Activated effector memory CD4-positive, alpha-beta T cell treated with anti-CD3 and anti-CD28 coated beads, Interleukin-2, amount 50 U/mL, for 16 hours (primary cell): ENCODE results near the gene FCHSD2.
A peak's percentile ranks its signal among the peaks of the same experiment; 100 is the strongest.
"Not testable (repeated sequence)": the region's sequence is repeated elsewhere in the genome, so short reads cannot be mapped to it uniquely, and the experiment has no call there.

ENCODE experiments used
- DNase-seq: peaks from one replicate; pipeline ENCODE4 v3.0.0-alpha.2; 2020

The FCHSD2 gene

GRCh38 chr11:73147771-73148681 lies 5.9 kb upstream of the FCHSD2 start:
- no peak for DNase-seq

GRCh38 chr11:73145986-73146575 lies 4.0 kb upstream of the FCHSD2 start:
- peak; percentile 25 for DNase-seq

- DNase-seq, result peak; percentile 65
Observed at GRCh38 chr11:73143126-73143838, 1.2 kb upstream of the FCHSD2 start.

- peak; percentile 79 for DNase-seq
Observed at GRCh38 chr11:73141309-73142127, 600 bp downstream of the FCHSD2 start.

GRCh38 chr11:73141031-73141308 lies 1.1 kb downstream of the FCHSD2 start:
- DNase-seq, result peak; percentile 71

GRCh38 chr11:73140213-73141030 lies 1.7 kb downstream of the FCHSD2 start:
- DNase-seq, result peak; percentile 65

- no peak for DNase-seq
Observed at GRCh38 chr11:73139476-73140198, 2.5 kb downstream of the FCHSD2 start.

- no peak for DNase-seq
Observed at GRCh38 chr11:73137944-73138274, 4.2 kb downstream of the FCHSD2 start.

GRCh38 chr11:73137262-73137943 lies 4.7 kb downstream of the FCHSD2 start:
- no peak for DNase-seq

GRCh38 chr11:73136722-73137121 lies 5.4 kb downstream of the FCHSD2 start:
- DNase-seq, result not testable (repeated sequence)

GRCh38 chr11:73135346-73136284 lies 6.5 kb downstream of the FCHSD2 start:
- no peak for DNase-seq

GRCh38 chr11:73132349-73132748 lies 9.8 kb downstream of the FCHSD2 start:
- DNase-seq, result not testable (repeated sequence)

GRCh38 chr11:73130181-73130580 lies 11.9 kb downstream of the FCHSD2 start:
- DNase-seq, result no peak

- DNase-seq, result no peak
Observed at GRCh38 chr11:73129198-73129597, 12.9 kb downstream of the FCHSD2 start.

GRCh38 chr11:73126804-73127480 lies 15.2 kb downstream of the FCHSD2 start:
- DNase-seq, result no peak

GRCh38 chr11:73124800-73125199 lies 17.3 kb downstream of the FCHSD2 start:
- no peak for DNase-seq

GRCh38 chr11:73123892-73124291 lies 18.2 kb downstream of the FCHSD2 start:
- DNase-seq, result not testable (repeated sequence)

GRCh38 chr11:73121692-73122091 lies 20.4 kb downstream of the FCHSD2 start:
- DNase-seq, result no peak

GRCh38 chr11:73117071-73117470 lies 25.0 kb downstream of the FCHSD2 start:
- no peak for DNase-seq
